ENCODE measurements around the gene SPOP. TPM values are rescaled to one million over a fixed set of nuclear protein-coding genes. Genes with fewer than 3 reads are reported as not detected.

Gene SPOP
- total RNA-seq, 1 donor from 2014 or later, result 62.9 TPM

DNA sequence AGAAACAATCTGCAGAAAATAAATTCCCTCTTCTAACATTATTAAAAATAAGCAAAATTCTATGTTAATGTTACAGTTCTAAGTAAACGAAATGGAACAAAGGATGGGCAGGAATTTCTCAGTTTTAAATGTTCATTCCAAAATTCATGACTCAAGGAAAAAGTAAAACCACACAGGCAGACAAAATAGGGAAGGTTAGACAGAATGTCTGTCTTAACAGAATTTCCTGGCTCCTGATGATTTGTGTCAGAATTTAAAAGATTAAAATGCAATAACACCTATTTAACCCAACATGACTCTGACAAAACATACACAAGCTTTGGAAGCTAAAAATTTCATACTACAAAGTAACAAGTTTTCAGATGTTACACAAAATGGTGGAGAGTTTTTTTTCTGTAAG is 42.8 kb downstream of the SPOP start:
- H3K9me3 Mint-ChIP-seq (ENCODE audit: low read depth), result no peaks in the 10 kb centered on the region
- no peaks in the 10 kb centered on the region for H3K27me3 Mint-ChIP-seq (ENCODE audit: low read depth)
- DNase-seq (ENCODE audit: low spot score), result no peak
- TF ChIP-seq CTCF (IDR thresholded peaks at IDR 0.05), result no peak
- peaks cover 80% of the 10 kb centered on the region for H3K4me1 Mint-ChIP-seq (ENCODE audit: low read depth)
- H3K36me3 Mint-ChIP-seq (ENCODE audit: low read depth), result no peaks in the 10 kb centered on the region
- H3K27ac Mint-ChIP-seq (ENCODE audit: unreplicated experiment), result peak overlapping the region; percentile 72
- H3K4me3 Mint-ChIP-seq (ENCODE audit: unreplicated experiment), result peak overlapping the region; percentile 23

- no peaks in the 10 kb centered on the region for H3K27me3 Mint-ChIP-seq (ENCODE audit: low read depth)
- H3K9me3 Mint-ChIP-seq (ENCODE audit: low read depth), result no peaks in the 10 kb centered on the region
- TF ChIP-seq CTCF (IDR thresholded peaks at IDR 0.05), result no peak
- no peak for DNase-seq (ENCODE audit: low spot score)
- peak overlapping the region; percentile 72 for H3K27ac Mint-ChIP-seq (ENCODE audit: unreplicated experiment)
- peaks cover 86% of the 10 kb centered on the region for H3K4me1 Mint-ChIP-seq (ENCODE audit: low read depth)
- no peaks in the 10 kb centered on the region for H3K36me3 Mint-ChIP-seq (ENCODE audit: low read depth)
- no peak overlapping the region for H3K4me3 Mint-ChIP-seq (ENCODE audit: unreplicated experiment)
Measured at GRCh38 chr17:49634485-49634860, 43.4 kb downstream of the SPOP start.

- Mint-ChIP-seq H3K4me3 (ENCODE audit: unreplicated experiment) (no peak overlapping the region), H3K27me3 (ENCODE audit: low read depth) (no peaks in the 10 kb centered on the region), H3K36me3 (ENCODE audit: low read depth) (no peaks in the 10 kb centered on the region), H3K27ac (ENCODE audit: unreplicated experiment) (peak overlapping the region; percentile 72), H3K4me1 (ENCODE audit: low read depth) (peaks cover 89% of the 10 kb centered on the region), H3K9me3 (ENCODE audit: low read depth) (no peaks in the 10 kb centered on the region)
- DNase-seq (ENCODE audit: low spot score), result no peak
- no peak for TF ChIP-seq CTCF (IDR thresholded peaks at IDR 0.05)
Measured at GRCh38 chr17:49633762-49634484, 44.0 kb downstream of the SPOP start.

DNA sequence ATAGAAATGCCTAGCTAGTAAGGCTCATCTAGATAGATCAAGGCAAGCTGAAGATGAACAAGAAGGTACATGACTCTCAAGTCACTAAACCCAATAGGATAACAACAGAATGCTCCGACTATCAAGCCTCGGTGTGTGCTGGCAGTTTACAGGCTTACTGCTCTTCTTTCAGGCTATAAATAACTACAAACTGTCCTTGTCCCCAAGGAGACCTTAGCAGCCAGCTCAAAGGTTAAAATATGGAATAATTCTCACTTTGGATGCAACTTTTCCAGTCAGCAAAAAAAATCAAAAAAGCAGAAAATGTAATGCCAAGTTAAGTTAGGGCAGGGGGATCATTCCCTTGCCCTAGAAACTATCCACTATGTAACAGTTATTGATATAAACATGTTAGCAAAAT is 44.6 kb downstream of the SPOP start:
- DNase-seq (ENCODE audit: low spot score), result no peak
- Mint-ChIP-seq H3K27me3 (ENCODE audit: low read depth) (no peaks in the 10 kb centered on the region), H3K4me1 (ENCODE audit: low read depth) (peaks cover 88% of the 10 kb centered on the region), H3K27ac (ENCODE audit: unreplicated experiment) (peak overlapping the region; percentile 72), H3K36me3 (ENCODE audit: low read depth) (no peaks in the 10 kb centered on the region), H3K9me3 (ENCODE audit: low read depth) (no peaks in the 10 kb centered on the region), H3K4me3 (ENCODE audit: unreplicated experiment) (no peak overlapping the region)
- TF ChIP-seq CTCF (IDR thresholded peaks at IDR 0.05), result no peak

DNA sequence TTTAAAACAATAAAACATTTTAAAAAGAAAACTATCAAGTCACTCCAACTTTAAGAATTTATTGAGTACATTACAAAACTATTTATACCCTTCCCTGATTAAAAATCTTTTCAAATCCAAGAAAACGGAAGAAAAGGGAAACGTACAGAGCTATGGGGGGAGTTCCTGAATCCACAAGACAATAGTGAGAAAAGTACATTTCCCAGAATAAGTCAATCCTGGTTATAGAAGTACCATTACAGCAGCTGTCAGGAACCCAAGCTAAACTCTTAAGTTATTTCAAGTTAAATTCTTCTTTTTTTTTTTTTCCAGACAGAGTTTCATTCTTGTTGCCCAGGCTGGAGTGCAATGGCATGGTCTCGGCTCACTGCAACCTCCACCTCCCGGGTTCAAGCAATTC is 45.7 kb downstream of the SPOP start:
- TF ChIP-seq CTCF (IDR thresholded peaks at IDR 0.05), result no peak
- Mint-ChIP-seq H3K9me3 (ENCODE audit: low read depth) (no peaks in the 10 kb centered on the region), H3K27ac (ENCODE audit: unreplicated experiment) (peak overlapping the region; percentile 88), H3K27me3 (ENCODE audit: low read depth) (no peaks in the 10 kb centered on the region), H3K4me3 (ENCODE audit: unreplicated experiment) (peak overlapping the region; percentile 56), H3K4me1 (ENCODE audit: low read depth) (peaks cover 90% of the 10 kb centered on the region), H3K36me3 (ENCODE audit: low read depth) (no peaks in the 10 kb centered on the region)
- no peak for DNase-seq (ENCODE audit: low spot score)

Measured in chondrocyte (in vitro differentiated cells).